ENCODE results near the gene HOXD3. TPM values are rescaled to one million over a fixed set of nuclear protein-coding genes. Genes with fewer than 3 reads are reported as not detected.

HOXD3 gene
- total RNA-seq, 1 experiment from 2014 or later, result not detected

DNA sequence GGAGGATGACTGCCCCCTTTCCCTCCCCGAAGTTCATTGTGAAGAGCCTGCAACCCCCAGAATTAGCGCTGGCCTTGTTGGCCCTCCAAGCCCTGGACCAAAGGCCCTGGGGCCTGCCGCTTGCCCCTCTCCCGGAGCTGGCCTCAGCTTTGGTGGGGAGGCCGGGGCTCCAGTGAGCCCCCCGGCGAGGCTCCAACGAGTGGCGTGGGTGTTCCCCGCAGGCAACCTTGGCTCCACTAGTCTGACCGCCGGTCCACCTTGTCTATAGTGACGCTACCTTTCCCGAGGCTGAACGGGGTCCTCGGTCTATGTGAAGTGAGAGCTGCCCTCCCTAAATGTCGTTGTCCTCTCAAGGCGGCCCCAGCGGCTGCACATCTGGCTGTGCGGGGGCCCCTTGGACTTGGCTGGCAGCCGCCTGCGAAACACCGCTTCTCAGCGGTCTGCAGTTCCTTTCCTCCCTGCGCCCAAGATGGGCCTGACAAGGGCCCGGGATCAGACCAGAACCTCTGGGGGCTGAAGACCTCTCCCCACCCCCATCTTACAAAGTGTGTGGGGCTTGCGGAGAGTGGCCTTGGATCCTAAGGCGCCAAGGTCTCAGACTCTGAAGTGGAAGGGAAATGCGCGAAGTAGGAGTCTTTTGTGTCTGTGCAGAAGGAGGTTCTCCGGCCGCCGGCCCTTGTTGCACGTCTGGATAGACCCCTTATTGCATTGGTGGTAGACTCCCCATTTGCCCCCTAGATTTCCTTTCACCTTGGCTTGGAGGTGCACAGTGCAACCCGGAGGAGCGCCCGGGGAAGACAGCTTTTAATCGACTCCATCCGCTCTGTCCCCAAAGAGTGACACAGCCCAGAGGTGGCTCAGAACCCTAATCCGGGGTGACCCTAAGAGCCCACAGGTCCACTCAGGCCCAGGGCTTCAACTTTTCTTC, 44.5 kb upstream of the HOXD3 start:
- WGBS (ENCODE audit: extremely low coverage, insufficient read length, low lambda C conversion rate), result no CpG with 5 or more reads among the region's 40 CpGs
- Histone ChIP-seq H2BK20ac (ENCODE audit: low read depth, low read length, poor library complexity, severe bottlenecking) (no peak overlapping the region), H3K14ac (ENCODE audit: insufficient read depth, low read length) (no peak overlapping the region), H3K9ac (ENCODE audit: extremely low read depth, insufficient read length, low read length) (no peak overlapping the region), H3K4me1 (ENCODE audit: insufficient read depth, low read length) (no peaks in the 10 kb centered on the region), H2BK120ac (ENCODE audit: low read depth, low read length, poor library complexity, severe bottlenecking) (no peak overlapping the region), H3K23me2 (ENCODE audit: insufficient read length, low read depth, low read length, poor library complexity, severe bottlenecking) (no peaks in the 10 kb centered on the region), H3K56ac (ENCODE audit: insufficient read length, low read depth, low read length) (no peak overlapping the region), H2BK5ac (ENCODE audit: insufficient read length, low read length) (no peak overlapping the region), H2AFZ (ENCODE audit: low read length) (no peak overlapping the region), H3K27me3 (ENCODE audit: insufficient read depth, low read length) (peaks cover 98% of the 10 kb centered on the region), H4K5ac (ENCODE audit: insufficient read length, low read depth, low read length) (no peak overlapping the region), H3T11ph (ENCODE audit: low read length) (no peak overlapping the region), H3K4me2 (ENCODE audit: insufficient read depth, insufficient read length, low read length) (no peak overlapping the region), H4K20me1 (ENCODE audit: control insufficient read depth, insufficient read depth, insufficient read length) (no peaks in the 10 kb centered on the region), H3K4ac (ENCODE audit: low read depth, low read length) (no peak overlapping the region), H4K91ac (ENCODE audit: insufficient read length, low read depth, low read length) (no peak overlapping the region), H3K23ac (ENCODE audit: insufficient read length, low read depth, low read length) (no peak overlapping the region), H2AK5ac (ENCODE audit: insufficient read length, low read length) (no peak overlapping the region), H2BK15ac (ENCODE audit: low read depth, low read length) (no peak overlapping the region), H3K18ac (ENCODE audit: insufficient read length, low read depth, low read length) (no peak overlapping the region), H3K9me3 (ENCODE audit: control insufficient read depth, low read depth, low read length) (no peaks in the 10 kb centered on the region), H4K8ac (replicated peaks; ENCODE audit: insufficient read length, low read depth, low read length) (no peak overlapping the region), H2BK12ac (ENCODE audit: insufficient read length, low read depth, low read length) (no peak overlapping the region), H3K79me1 (ENCODE audit: insufficient read depth, low read depth, low read length, poor library complexity, severe bottlenecking) (no peaks in the 10 kb centered on the region), H3K79me2 (ENCODE audit: insufficient read depth, low read length) (no peaks in the 10 kb centered on the region), H3K27ac (ENCODE audit: insufficient read length, low read depth, low read length) (no peak overlapping the region)
- peak overlapping the region in 1 of 3 experiments; percentile 80; a peak in 1 of 7 replicates for H3K27ac Mint-ChIP-seq
- H3K4me1 Mint-ChIP-seq, result peaks cover 0 to 20% of the 10 kb centered on the region in 2 experiments; a peak in 2 of 4 replicates
- H3K4me3 Mint-ChIP-seq, result no peak overlapping the region; a peak in 1 of 5 replicates
- peaks cover 9 to 19% of the 10 kb centered on the region in 2 experiments for H3K9me3 Mint-ChIP-seq
- H3K36me3 Mint-ChIP-seq (ENCODE audit: insufficient read depth in 1 of 3, low read depth in 3 of 3), result peaks cover 0 to 3% (median 0%) of the 10 kb centered on the region in 3 experiments; a peak in 2 of 7 replicates
- TF ChIP-seq, protein P1, sequence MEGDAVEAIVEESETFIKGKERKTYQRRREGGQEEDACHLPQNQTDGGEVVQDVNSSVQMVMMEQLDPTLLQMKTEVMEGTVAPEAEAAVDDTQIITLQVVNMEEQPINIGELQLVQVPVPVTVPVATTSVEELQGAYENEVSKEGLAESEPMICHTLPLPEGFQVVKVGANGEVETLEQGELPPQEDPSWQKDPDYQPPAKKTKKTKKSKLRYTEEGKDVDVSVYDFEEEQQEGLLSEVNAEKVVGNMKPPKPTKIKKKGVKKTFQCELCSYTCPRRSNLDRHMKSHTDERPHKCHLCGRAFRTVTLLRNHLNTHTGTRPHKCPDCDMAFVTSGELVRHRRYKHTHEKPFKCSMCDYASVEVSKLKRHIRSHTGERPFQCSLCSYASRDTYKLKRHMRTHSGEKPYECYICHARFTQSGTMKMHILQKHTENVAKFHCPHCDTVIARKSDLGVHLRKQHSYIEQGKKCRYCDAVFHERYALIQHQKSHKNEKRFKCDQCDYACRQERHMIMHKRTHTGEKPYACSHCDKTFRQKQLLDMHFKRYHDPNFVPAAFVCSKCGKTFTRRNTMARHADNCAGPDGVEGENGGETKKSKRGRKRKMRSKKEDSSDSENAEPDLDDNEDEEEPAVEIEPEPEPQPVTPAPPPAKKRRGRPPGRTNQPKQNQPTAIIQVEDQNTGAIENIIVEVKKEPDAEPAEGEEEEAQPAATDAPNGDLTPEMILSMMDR (conservative IDR thresholded peaks at IDR 0.05), result no peak
- peaks cover 98% of the 10 kb centered on the region for H3K27me3 Mint-ChIP-seq (ENCODE audit: low read depth)
- DNase-seq, result peak; percentile 33

All from H9 (cell line).